ENCODE results near the gene PRKCZ. TPM values are rescaled to one million over a fixed set of nuclear protein-coding genes. Genes with fewer than 3 reads are reported as not detected.

PRKCZ gene
- total and polyA plus RNA-seq, 7 experiments from 2014 or later, result 3.6 to 29.6 (median 24.0) TPM

DNA sequence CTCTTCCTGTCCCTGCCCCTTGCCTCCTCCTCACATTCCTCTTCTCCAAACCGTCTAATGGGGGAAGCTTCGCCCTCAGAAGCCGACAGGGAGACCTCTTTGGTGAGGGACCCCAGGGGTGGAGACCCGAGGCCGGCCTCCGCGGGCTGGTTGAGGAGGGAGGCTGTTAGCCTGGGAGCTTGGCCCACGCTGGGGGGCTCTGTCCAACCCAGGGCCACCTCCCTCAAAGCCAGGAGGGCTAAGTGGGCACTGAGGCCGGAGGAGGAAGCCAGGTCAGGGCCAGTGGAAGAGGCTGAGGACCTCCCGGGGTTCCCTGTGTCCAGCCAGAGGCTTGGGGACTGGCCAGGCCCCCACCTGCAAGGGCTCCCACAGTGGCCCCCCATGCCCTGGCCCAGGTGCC, 25.8 kb upstream of the PRKCZ start:
- Histone ChIP-seq H3K4me3 (ENCODE audit: low read length) (no peak overlapping the region), H3K27ac (ENCODE audit: low read depth, low read length) (no peak overlapping the region), H3K27me3 (ENCODE audit: control insufficient read depth in 2 of 2, insufficient read depth in 2 of 2, low read length in 2 of 2) (peaks cover 4 to 16% of the 10 kb centered on the region in 2 donors), H3K4me1 (ENCODE audit: control insufficient read depth in 2 of 2, insufficient read depth in 2 of 2, low read length in 2 of 2) (no peaks in the 10 kb centered on the region), H3K9me3 (ENCODE audit: control insufficient read depth in 2 of 3, low read length in 3 of 3) (no peaks in the 10 kb centered on the region), H3K36me3 (ENCODE audit: control insufficient read depth in 2 of 3, insufficient read depth in 3 of 3, low read length in 3 of 3) (no peaks in the 10 kb centered on the region)
- no peak for ATAC-seq
- Mint-ChIP-seq H3K4me1 (peaks cover 0 to 5% (median 0%) of the 10 kb centered on the region in 7 donors), H3K4me3 (no peak overlapping the region), H3K36me3 (peaks cover 0 to 2% (median 0%) of the 10 kb centered on the region in 5 donors), H3K9me3 (peaks cover 0 to 2% (median 0%) of the 10 kb centered on the region in 11 donors), H3K27me3 (peaks cover 16 to 43% (median 33%) of the 10 kb centered on the region in 5 donors), H3K27ac (no peak overlapping the region)
- intact Hi-C loops (cut with micrococcal nuclease), result no loop called here
- ChIA-PET CTCF (no interaction called here), POLR2A (no interaction called here)
- no peak for DNase-seq

GRCh38 chr1:2024887-2025286, 25.3 kb upstream of the PRKCZ start:
- Histone ChIP-seq H3K27ac (ENCODE audit: low read depth, low read length) (no peak overlapping the region), H3K4me1 (ENCODE audit: control insufficient read depth in 2 of 2, insufficient read depth in 2 of 2, low read length in 2 of 2) (no peaks in the 10 kb centered on the region), H3K4me3 (ENCODE audit: low read length) (no peak overlapping the region), H3K27me3 (ENCODE audit: control insufficient read depth in 2 of 2, insufficient read depth in 2 of 2, low read length in 2 of 2) (peaks cover 4 to 13% of the 10 kb centered on the region in 2 donors), H3K9me3 (ENCODE audit: control insufficient read depth in 2 of 3, low read length in 3 of 3) (no peaks in the 10 kb centered on the region), H3K36me3 (ENCODE audit: control insufficient read depth in 2 of 3, insufficient read depth in 3 of 3, low read length in 3 of 3) (no peaks in the 10 kb centered on the region)
- H3K9me3 Mint-ChIP-seq, result peaks cover 0 to 2% (median 0%) of the 10 kb centered on the region in 11 donors
- peaks cover 0 to 2% (median 0%) of the 10 kb centered on the region in 5 donors for H3K36me3 Mint-ChIP-seq
- H3K4me3 Mint-ChIP-seq, result peak overlapping the region in 1 of 10 donors; percentile 66
- DNase-seq (no peak), ATAC-seq (no peak)
- no peak overlapping the region for H3K27ac Mint-ChIP-seq
- intact Hi-C loops (cut with micrococcal nuclease), result no loop called here
- ChIA-PET CTCF (interaction anchor here (1.1 kb wide), 1 partner anchor 20 kb away, joined by 4 read pairs; no protein-coding TSS in a partner anchor), POLR2A (no interaction called here)
- H3K4me1 Mint-ChIP-seq, result peaks cover 0 to 3% (median 0%) of the 10 kb centered on the region in 7 donors
- H3K27me3 Mint-ChIP-seq, result peaks cover 15 to 43% (median 33%) of the 10 kb centered on the region in 5 donors

GRCh38 chr1:2025491-2025981, 24.7 kb upstream of the PRKCZ start:
- H3K4me3 ChIP-seq (ENCODE audit: low read length), result no peak overlapping the region
- H3K27ac ChIP-seq (ENCODE audit: low read depth, low read length), result no peak overlapping the region
- peaks cover 8 to 36% (median 28%) of the 10 kb centered on the region in 5 donors for H3K27me3 Mint-ChIP-seq
- DNase-seq, result peak in 3 of 9 donors; percentile 25 to 42 (median 35)
- ATAC-seq, result peak; percentile 20
- H3K27me3 ChIP-seq (ENCODE audit: control insufficient read depth in 2 of 2, insufficient read depth in 2 of 2, low read length in 2 of 2), result peaks cover under 1 to 7% of the 10 kb centered on the region in 2 donors
- no peaks in the 10 kb centered on the region for H3K4me1 ChIP-seq (ENCODE audit: control insufficient read depth in 2 of 2, insufficient read depth in 2 of 2, low read length in 2 of 2)
- no peaks in the 10 kb centered on the region for H3K36me3 ChIP-seq (ENCODE audit: control insufficient read depth in 2 of 3, insufficient read depth in 3 of 3, low read length in 3 of 3)
- intact Hi-C loops (cut with micrococcal nuclease), result no loop called here
- H3K36me3 Mint-ChIP-seq, result peaks cover 0 to 2% (median 0%) of the 10 kb centered on the region in 5 donors
- H3K9me3 Mint-ChIP-seq, result peaks cover 0 to 2% (median 0%) of the 10 kb centered on the region in 11 donors
- CTCF ChIA-PET, result interaction anchor here (1.1 kb wide), 1 partner anchor 19 kb away, joined by 4 read pairs; no protein-coding TSS in a partner anchor
- no peaks in the 10 kb centered on the region for H3K9me3 ChIP-seq (ENCODE audit: control insufficient read depth in 2 of 3, low read length in 3 of 3)
- H3K27ac Mint-ChIP-seq, result no peak overlapping the region
- peaks cover 0 to 2% (median 0%) of the 10 kb centered on the region in 7 donors for H3K4me1 Mint-ChIP-seq
- POLR2A ChIA-PET, result no interaction called here
- H3K4me3 Mint-ChIP-seq, result peak overlapping the region in 6 of 10 donors; percentile 14 to 66 (median 30)

DNA sequence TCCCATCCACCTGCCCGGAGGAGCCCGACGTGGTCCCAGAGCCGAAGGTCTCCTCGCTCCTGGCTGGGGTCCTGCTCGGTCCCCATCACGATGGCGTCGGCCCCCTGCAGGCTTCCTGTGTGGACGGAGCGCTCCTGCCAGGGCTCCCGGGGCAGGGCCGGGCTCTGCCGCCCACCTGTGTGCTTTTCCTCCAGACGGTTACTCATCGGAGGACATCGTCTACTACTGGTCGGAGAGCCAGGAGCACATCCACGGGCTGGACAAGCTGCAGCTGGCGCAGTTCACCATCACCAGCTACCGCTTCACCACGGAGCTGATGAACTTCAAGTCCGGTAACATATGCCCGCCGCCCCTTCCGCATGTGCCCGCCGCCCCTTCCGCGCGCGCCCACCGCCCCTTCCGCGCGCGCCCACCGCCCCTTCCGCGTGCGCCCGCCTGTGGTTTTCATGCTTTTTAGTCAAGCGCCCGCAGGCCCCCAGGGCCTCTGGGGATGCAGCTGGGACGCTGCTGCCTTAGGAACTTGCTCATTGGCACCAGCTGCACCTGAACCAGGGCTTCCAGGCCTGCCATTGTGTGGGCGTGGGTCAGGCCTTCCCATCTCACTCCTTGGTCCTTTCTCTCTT, 22.1 kb upstream of the PRKCZ start:
- H3K27me3 Mint-ChIP-seq, result peaks cover 0 to 12% (median 9%) of the 10 kb centered on the region in 5 donors
- H3K4me1 Mint-ChIP-seq, result peaks cover 0 to 2% (median 0%) of the 10 kb centered on the region in 7 donors
- Histone ChIP-seq H3K9me3 (ENCODE audit: control insufficient read depth in 2 of 3, low read length in 3 of 3) (no peaks in the 10 kb centered on the region), H3K4me1 (ENCODE audit: control insufficient read depth in 2 of 2, insufficient read depth in 2 of 2, low read length in 2 of 2) (no peaks in the 10 kb centered on the region), H3K27me3 (ENCODE audit: control insufficient read depth in 2 of 2, insufficient read depth in 2 of 2, low read length in 2 of 2) (no peaks in the 10 kb centered on the region), H3K36me3 (ENCODE audit: control insufficient read depth in 2 of 3, insufficient read depth in 3 of 3, low read length in 3 of 3) (no peaks in the 10 kb centered on the region), H3K4me3 (ENCODE audit: low read length) (no peak overlapping the region), H3K27ac (ENCODE audit: low read depth, low read length) (no peak overlapping the region)
- DNase-seq (no peak), ATAC-seq (no peak)
- H3K9me3 Mint-ChIP-seq, result peaks cover 0 to 2% (median 0%) of the 10 kb centered on the region in 11 donors
- peak overlapping the region in 1 of 9 donors; percentile 41 for H3K27ac Mint-ChIP-seq
- no peaks in the 10 kb centered on the region for H3K36me3 Mint-ChIP-seq
- intact Hi-C loops (cut with micrococcal nuclease), result no loop called here
- no peak overlapping the region for H3K4me3 Mint-ChIP-seq
- ChIA-PET POLR2A (no interaction called here), CTCF (no interaction called here)

GRCh38 chr1:2028870-2029560, 21.2 kb upstream of the PRKCZ start:
- H3K4me3 Mint-ChIP-seq, result no peak overlapping the region
- CTCF ChIA-PET, result interaction anchor here (0.6 kb wide), 1 partner anchor 160 kb away, joined by 3 read pairs; no protein-coding TSS in a partner anchor
- ATAC-seq, result no peak

DNA sequence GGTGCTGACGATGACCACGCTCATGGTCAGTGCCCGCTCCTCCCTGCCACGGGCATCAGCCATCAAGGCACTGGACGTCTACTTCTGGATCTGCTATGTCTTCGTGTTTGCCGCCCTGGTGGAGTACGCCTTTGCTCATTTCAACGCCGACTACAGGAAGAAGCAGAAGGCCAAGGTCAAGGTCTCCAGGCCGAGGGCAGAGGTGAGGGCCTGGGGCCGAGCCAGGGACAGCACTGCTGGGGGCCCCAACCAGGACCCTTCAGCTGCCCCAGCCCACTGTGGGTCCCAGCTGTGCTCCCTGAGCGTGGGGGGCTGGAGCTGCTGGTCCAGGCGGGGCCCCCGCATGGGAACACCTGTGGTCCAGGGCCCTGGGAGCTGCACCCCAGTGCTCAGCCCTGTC, 20.6 kb upstream of the PRKCZ start:
- no peaks in the 10 kb centered on the region for H3K4me1 ChIP-seq (ENCODE audit: control insufficient read depth in 2 of 2, insufficient read depth in 2 of 2, low read length in 2 of 2)
- H3K9me3 Mint-ChIP-seq, result no peaks in the 10 kb centered on the region
- no peaks in the 10 kb centered on the region for H3K9me3 ChIP-seq (ENCODE audit: control insufficient read depth in 2 of 3, low read length in 3 of 3)
- DNase-seq (no peak), ATAC-seq (no peak)
- no peaks in the 10 kb centered on the region for H3K36me3 ChIP-seq (ENCODE audit: control insufficient read depth in 2 of 3, insufficient read depth in 3 of 3, low read length in 3 of 3)
- no peaks in the 10 kb centered on the region for H3K36me3 Mint-ChIP-seq
- CTCF ChIA-PET, result no interaction called here
- no peak overlapping the region for H3K27ac ChIP-seq (ENCODE audit: low read depth, low read length)
- H3K4me3 Mint-ChIP-seq, result no peak overlapping the region
- H3K27me3 Mint-ChIP-seq, result no peaks in the 10 kb centered on the region
- intact Hi-C loops (cut with micrococcal nuclease), result no loop called here
- H3K4me3 ChIP-seq (ENCODE audit: low read length), result no peak overlapping the region
- no peaks in the 10 kb centered on the region for H3K27me3 ChIP-seq (ENCODE audit: control insufficient read depth in 2 of 2, insufficient read depth in 2 of 2, low read length in 2 of 2)
- peaks cover 0 to 2% (median 0%) of the 10 kb centered on the region in 7 donors for H3K4me1 Mint-ChIP-seq
- H3K27ac Mint-ChIP-seq, result no peak overlapping the region
- POLR2A ChIA-PET, result no interaction called here

More at GRCh38 chr1:2028870-2029560, 21.2 kb upstream of the PRKCZ start:
- no peaks in the 10 kb centered on the region for H3K27me3 ChIP-seq (ENCODE audit: control insufficient read depth in 2 of 2, insufficient read depth in 2 of 2, low read length in 2 of 2)
- Mint-ChIP-seq H3K27ac (no peak overlapping the region), H3K4me1 (peaks cover 0 to 2% (median 0%) of the 10 kb centered on the region in 7 donors), H3K36me3 (no peaks in the 10 kb centered on the region), H3K27me3 (peaks cover 0 to 3% (median 1%) of the 10 kb centered on the region in 5 donors), H3K9me3 (no peaks in the 10 kb centered on the region)
- H3K9me3 ChIP-seq (ENCODE audit: control insufficient read depth in 2 of 3, low read length in 3 of 3), result no peaks in the 10 kb centered on the region
- H3K4me1 ChIP-seq (ENCODE audit: control insufficient read depth in 2 of 2, insufficient read depth in 2 of 2, low read length in 2 of 2), result no peaks in the 10 kb centered on the region
- H3K27ac ChIP-seq (ENCODE audit: low read depth, low read length), result no peak overlapping the region
- H3K4me3 ChIP-seq (ENCODE audit: low read length), result no peak overlapping the region
- DNase-seq, result no peak
- intact Hi-C loops (cut with micrococcal nuclease), result no loop called here
- POLR2A ChIA-PET, result no interaction called here
- H3K36me3 ChIP-seq (ENCODE audit: control insufficient read depth in 2 of 3, insufficient read depth in 3 of 3, low read length in 3 of 3), result no peaks in the 10 kb centered on the region
